H9 (cell line): ENCODE data around the gene SMURF1. TPM values are rescaled to one million over a fixed set of nuclear protein-coding genes. Genes with fewer than 3 reads are reported as not detected.

Source experiments
- DNase-seq: peaks from one replicate; pipeline ENCODE4 v3.0.0-alpha.2; 2017
- H2AFZ ChIP-seq: one replicate; pipeline ENCODE4 v1.6.1; 2013; ENCODE audit warnings: mild to moderate bottlenecking, low read length, control low read depth, moderate library complexity
- H2AK5ac ChIP-seq: 2 replicates; pipeline ENCODE4 v1.6.1; 2013; ENCODE audit warnings: low read length, control low read depth, mixed read lengths; ENCODE audit not compliant: insufficient read length
- H2BK120ac ChIP-seq: one replicate; pipeline ENCODE4 v1.6.1; 2013; ENCODE audit warnings: low read depth, mild to moderate bottlenecking, low read length, control low read depth, inconsistent platforms; ENCODE audit not compliant: poor library complexity, severe bottlenecking
- H2BK12ac ChIP-seq: 2 replicates; pipeline ENCODE4 v1.6.1; 2013; ENCODE audit warnings: low read length, control low read depth, mixed read lengths, low read depth; ENCODE audit not compliant: insufficient read length
- H2BK15ac ChIP-seq: 2 replicates; pipeline ENCODE4 v1.6.1; 2013; ENCODE audit warnings: low read depth, low read length, control low read depth
- H2BK20ac ChIP-seq: one replicate; pipeline ENCODE4 v1.6.1; 2013; ENCODE audit warnings: low read depth, mild to moderate bottlenecking, low read length, control low read depth, inconsistent platforms; ENCODE audit not compliant: poor library complexity, severe bottlenecking
- H2BK5ac ChIP-seq: 2 replicates; pipeline ENCODE4 v1.6.1; 2013; ENCODE audit warnings: low read length, control low read depth, mixed read lengths; ENCODE audit not compliant: insufficient read length
- H3K14ac ChIP-seq: 2 replicates; pipeline ENCODE4 v1.6.1; 2013; ENCODE audit warnings: low read length, control low read depth; ENCODE audit not compliant: insufficient read depth
- H3K18ac ChIP-seq: 2 replicates; pipeline ENCODE4 v1.6.1; 2013; ENCODE audit warnings: low read depth, mild to moderate bottlenecking, mixed read lengths, low read length, control low read depth; ENCODE audit not compliant: insufficient read length
- H3K23ac ChIP-seq: 2 replicates; pipeline ENCODE4 v1.6.1; 2013; ENCODE audit warnings: low read length, control low read depth, mixed read lengths, low read depth; ENCODE audit not compliant: insufficient read length
- H3K23me2 ChIP-seq: 2 replicates; pipeline ENCODE4 v1.6.1; 2013; ENCODE audit warnings: low read depth, mild to moderate bottlenecking, mixed read lengths, low read length, control low read depth; ENCODE audit not compliant: insufficient read length, poor library complexity, severe bottlenecking
- H3K27ac ChIP-seq: 2 replicates; pipeline ENCODE4 v1.5.1; 2013; ENCODE audit warnings: low read length, control low read depth, mixed read lengths, low read depth; ENCODE audit not compliant: insufficient read length
- H3K27me3 ChIP-seq: 2 replicates; pipeline ENCODE4 v1.6.1; 2013; ENCODE audit warnings: low read length, control low read depth, inconsistent platforms; ENCODE audit not compliant: insufficient read depth
- H3K4ac ChIP-seq: 2 replicates; pipeline ENCODE4 v1.6.1; 2013; ENCODE audit warnings: low read depth, mild to moderate bottlenecking, control low read depth, inconsistent platforms, low read length, moderate library complexity
- H3K4me1 ChIP-seq: 2 replicates; pipeline ENCODE4 v1.6.1; 2013; ENCODE audit warnings: low read length, control low read depth, inconsistent platforms; ENCODE audit not compliant: insufficient read depth
- H3K4me2 ChIP-seq: 2 replicates; pipeline ENCODE4 v1.6.1; 2013; ENCODE audit warnings: low read length, control low read depth, mixed read lengths; ENCODE audit not compliant: insufficient read length, insufficient read depth
- H3K56ac ChIP-seq: 2 replicates; pipeline ENCODE4 v1.6.1; 2013; ENCODE audit warnings: low read depth, mild to moderate bottlenecking, mixed read lengths, low read length, control low read depth; ENCODE audit not compliant: insufficient read length
- H3K79me1 ChIP-seq: 2 replicates; pipeline ENCODE4 v1.6.1; 2013; ENCODE audit warnings: low read depth, mild to moderate bottlenecking, moderate library complexity, low read length, control low read depth, inconsistent platforms; ENCODE audit not compliant: insufficient read depth, poor library complexity, severe bottlenecking
- H3K79me2 ChIP-seq: 2 replicates; pipeline ENCODE4 v1.6.1; 2013; ENCODE audit warnings: low read length, control low read depth, inconsistent platforms; ENCODE audit not compliant: insufficient read depth
- H3K9ac ChIP-seq: 2 replicates; pipeline ENCODE4 v1.6.1; 2013; ENCODE audit warnings: low read length, control low read depth, mixed read lengths; ENCODE audit not compliant: insufficient read length; ENCODE audit errors: extremely low read depth
- H3K9me3 ChIP-seq: one replicate; pipeline ENCODE4 v1.6.1; 2013; ENCODE audit warnings: low read depth, low read length, inconsistent platforms; ENCODE audit not compliant: control insufficient read depth
- H3T11ph ChIP-seq: one replicate; pipeline ENCODE4 v1.6.1; 2013; ENCODE audit warnings: mild to moderate bottlenecking, low read length, control low read depth, inconsistent platforms
- H4K20me1 ChIP-seq: one replicate; pipeline ENCODE4 v1.6.1; 2013; ENCODE audit not compliant: control insufficient read depth, insufficient read length, insufficient read depth
- H4K5ac ChIP-seq: 2 replicates; pipeline ENCODE4 v1.6.1; 2013; ENCODE audit warnings: low read depth, mild to moderate bottlenecking, mixed read lengths, low read length, control low read depth; ENCODE audit not compliant: insufficient read length
- H4K8ac ChIP-seq: replicated peaks from 2 replicates; pipeline ENCODE4 v1.6.1; 2013; ENCODE audit warnings: low read length, control low read depth, mixed read lengths, low read depth; ENCODE audit not compliant: insufficient read length
- H4K91ac ChIP-seq: 2 replicates; pipeline ENCODE4 v1.6.1; 2013; ENCODE audit warnings: low read depth, mild to moderate bottlenecking, moderate library complexity, mixed read lengths, low read length, control low read depth; ENCODE audit not compliant: insufficient read length
- H3K27ac Mint-ChIP-seq, 3 experiments: 2 replicates in 2 of 3; 3 replicates in 1 of 3; pipeline ENCODE4 v1.8.0; 2020 to 2021; ENCODE audit warnings: mixed read lengths in 3 of 3, mild to moderate bottlenecking in 1 of 3, moderate library complexity in 1 of 3
- H3K27me3 Mint-ChIP-seq: 2 replicates; pipeline ENCODE4 v1.8.0; 2021; ENCODE audit warnings: low read depth, mild to moderate bottlenecking, moderate library complexity, mixed read lengths
- H3K36me3 Mint-ChIP-seq, 3 experiments: 2 replicates in 2 of 3; 3 replicates in 1 of 3; pipeline ENCODE4 v1.8.0; 2020 to 2021; ENCODE audit warnings: low read depth in 3 of 3, mixed read lengths in 3 of 3; ENCODE audit not compliant: insufficient read depth in 1 of 3
- H3K4me1 Mint-ChIP-seq, 2 experiments: 2 replicates each; pipeline ENCODE4 v1.8.0; 2020; ENCODE audit warnings: mixed read lengths in 2 of 2
- H3K4me3 Mint-ChIP-seq, 2 experiments: 2 replicates in 1 of 2; 3 replicates in 1 of 2; pipeline ENCODE4 v1.8.0; 2020 to 2021; ENCODE audit warnings: mild to moderate bottlenecking in 2 of 2, mixed read lengths in 2 of 2, moderate library complexity in 1 of 2
- H3K9me3 Mint-ChIP-seq, 2 experiments: 2 replicates in 1 of 2; 3 replicates in 1 of 2; pipeline ENCODE4 v1.8.0; 2020; ENCODE audit warnings: mild to moderate bottlenecking in 2 of 2, mixed read lengths in 2 of 2, moderate library complexity in 1 of 2
- WGBS: extraction: QIAGEN DNeasy Blood & Tissue Kit; methylation state at CpG from one replicate; pipeline ENCODE4 v1.1.7; 2013; ENCODE audit warnings: missing lambda C conversion rate, low lambda C conversion rate, mixed read lengths; ENCODE audit not compliant: insufficient read length; ENCODE audit errors: extremely low coverage; 5-methylcytosine and 5-hydroxymethylcytosine counted together
- total RNA-seq: library from RNA; stranded (reverse); gene quantifications from 2 replicates; pipeline ENCODE4 v1.2.1, GENCODE V29; 2021
- TF ChIP-seq, protein P1 (sequence below): fragments of 200-600 bp; sonication (generic); conservative IDR thresholded peaks from 3 replicates; pipeline ENCODE4 v1.8.0; 2021; ENCODE audit warnings: antibody characterized with exemption, mild to moderate bottlenecking

Gene SMURF1
- total RNA-seq, 1 experiment from 2014 or later: 29.4 TPM

- TF ChIP-seq, protein P1, sequence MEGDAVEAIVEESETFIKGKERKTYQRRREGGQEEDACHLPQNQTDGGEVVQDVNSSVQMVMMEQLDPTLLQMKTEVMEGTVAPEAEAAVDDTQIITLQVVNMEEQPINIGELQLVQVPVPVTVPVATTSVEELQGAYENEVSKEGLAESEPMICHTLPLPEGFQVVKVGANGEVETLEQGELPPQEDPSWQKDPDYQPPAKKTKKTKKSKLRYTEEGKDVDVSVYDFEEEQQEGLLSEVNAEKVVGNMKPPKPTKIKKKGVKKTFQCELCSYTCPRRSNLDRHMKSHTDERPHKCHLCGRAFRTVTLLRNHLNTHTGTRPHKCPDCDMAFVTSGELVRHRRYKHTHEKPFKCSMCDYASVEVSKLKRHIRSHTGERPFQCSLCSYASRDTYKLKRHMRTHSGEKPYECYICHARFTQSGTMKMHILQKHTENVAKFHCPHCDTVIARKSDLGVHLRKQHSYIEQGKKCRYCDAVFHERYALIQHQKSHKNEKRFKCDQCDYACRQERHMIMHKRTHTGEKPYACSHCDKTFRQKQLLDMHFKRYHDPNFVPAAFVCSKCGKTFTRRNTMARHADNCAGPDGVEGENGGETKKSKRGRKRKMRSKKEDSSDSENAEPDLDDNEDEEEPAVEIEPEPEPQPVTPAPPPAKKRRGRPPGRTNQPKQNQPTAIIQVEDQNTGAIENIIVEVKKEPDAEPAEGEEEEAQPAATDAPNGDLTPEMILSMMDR: no peak
- no peak overlapping the region for H3K9ac ChIP-seq
- peaks cover 1 to 22% (median 17%) of the 10 kb centered on the region in 3 experiments; a peak in 6 of 7 replicates for H3K36me3 Mint-ChIP-seq
Measured at GRCh38 chr7:99061001-99061776, 82.7 kb downstream of the SMURF1 start.

More at GRCh38 chr7:99061001-99061776, 82.7 kb downstream of the SMURF1 start:
- no peak overlapping the region for H3T11ph ChIP-seq
- no peak overlapping the region for H3K4me2 ChIP-seq
- no peak overlapping the region for H3K56ac ChIP-seq
- H3K27me3 Mint-ChIP-seq: no peaks in the 10 kb centered on the region
- no peaks in the 10 kb centered on the region for H3K23me2 ChIP-seq
- H3K79me2 ChIP-seq: no peaks in the 10 kb centered on the region; the same call in 1 of the 2 replicates
- no peak overlapping the region for H3K4me3 Mint-ChIP-seq
- WGBS: no CpG with 5 or more reads among the region's 6 CpGs
- no peak overlapping the region for H2AK5ac ChIP-seq
- no peak overlapping the region for H2BK20ac ChIP-seq
- no peak overlapping the region for H3K27ac ChIP-seq
- H4K5ac ChIP-seq: no peak overlapping the region
- no peak overlapping the region for H4K8ac ChIP-seq
- no peak overlapping the region for H2BK5ac ChIP-seq
- no peak overlapping the region for H4K91ac ChIP-seq
- H3K79me1 ChIP-seq: peaks cover 7% of the 10 kb centered on the region
- no peak overlapping the region for H3K14ac ChIP-seq
- no peaks in the 10 kb centered on the region for H3K4me1 Mint-ChIP-seq
- H2BK15ac ChIP-seq: no peak overlapping the region
- H2BK120ac ChIP-seq: no peak overlapping the region
- H2BK12ac ChIP-seq: no peak overlapping the region
- H2AFZ ChIP-seq: no peak overlapping the region
- no peaks in the 10 kb centered on the region for H3K9me3 ChIP-seq
- H3K23ac ChIP-seq: no peak overlapping the region
- H3K9me3 Mint-ChIP-seq: no peaks in the 10 kb centered on the region
- no peak overlapping the region for H3K18ac ChIP-seq
- no peaks in the 10 kb centered on the region for H4K20me1 ChIP-seq
- no peak overlapping the region for H3K27ac Mint-ChIP-seq
- no peaks in the 10 kb centered on the region for H3K27me3 ChIP-seq
- no peak overlapping the region for H3K4ac ChIP-seq
- H3K4me1 ChIP-seq: no peaks in the 10 kb centered on the region
- no peak for DNase-seq
